HG03159 (cell line): ENCODE results near the gene HDLBP.

Source experiments
- ATAC-seq: cut with Tn5 transposase; IDR thresholded peaks from one replicate; pipeline ENCODE4 v1.9.1; 2021; ENCODE audit warnings: mild to moderate bottlenecking, moderate library complexity; ENCODE audit not compliant: unreplicated experiment

Gene HDLBP

GRCh38 chr2:241177526-241178334 is 137.7 kb downstream of the HDLBP start:
- no peak for ATAC-seq
